Measurements from ENCODE around the gene MGST2.

DNA sequence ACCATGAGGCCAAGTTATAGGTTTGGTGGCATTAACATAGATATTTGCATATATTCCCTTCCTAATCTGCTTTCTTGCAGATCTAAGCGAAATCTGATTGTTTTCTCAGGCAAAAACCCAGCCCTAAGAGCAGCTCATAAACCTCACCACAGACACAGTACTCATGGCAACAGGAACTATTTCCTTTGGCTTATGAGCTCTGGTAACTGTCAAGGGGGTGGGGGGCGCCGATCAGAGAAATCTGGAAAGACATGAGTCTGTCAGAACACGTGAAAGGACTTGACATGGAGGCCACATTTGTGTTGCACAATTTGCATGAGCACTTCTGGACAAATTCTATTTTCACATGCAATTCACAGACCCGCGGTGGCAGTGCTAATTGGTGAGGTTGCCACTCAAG lies 83.7 kb downstream of the MGST2 start:
- TF ChIP-seq, protein P1, sequence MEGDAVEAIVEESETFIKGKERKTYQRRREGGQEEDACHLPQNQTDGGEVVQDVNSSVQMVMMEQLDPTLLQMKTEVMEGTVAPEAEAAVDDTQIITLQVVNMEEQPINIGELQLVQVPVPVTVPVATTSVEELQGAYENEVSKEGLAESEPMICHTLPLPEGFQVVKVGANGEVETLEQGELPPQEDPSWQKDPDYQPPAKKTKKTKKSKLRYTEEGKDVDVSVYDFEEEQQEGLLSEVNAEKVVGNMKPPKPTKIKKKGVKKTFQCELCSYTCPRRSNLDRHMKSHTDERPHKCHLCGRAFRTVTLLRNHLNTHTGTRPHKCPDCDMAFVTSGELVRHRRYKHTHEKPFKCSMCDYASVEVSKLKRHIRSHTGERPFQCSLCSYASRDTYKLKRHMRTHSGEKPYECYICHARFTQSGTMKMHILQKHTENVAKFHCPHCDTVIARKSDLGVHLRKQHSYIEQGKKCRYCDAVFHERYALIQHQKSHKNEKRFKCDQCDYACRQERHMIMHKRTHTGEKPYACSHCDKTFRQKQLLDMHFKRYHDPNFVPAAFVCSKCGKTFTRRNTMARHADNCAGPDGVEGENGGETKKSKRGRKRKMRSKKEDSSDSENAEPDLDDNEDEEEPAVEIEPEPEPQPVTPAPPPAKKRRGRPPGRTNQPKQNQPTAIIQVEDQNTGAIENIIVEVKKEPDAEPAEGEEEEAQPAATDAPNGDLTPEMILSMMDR (conservative IDR thresholded peaks at IDR 0.05; ENCODE audit: low read length): no peak
- TF ChIP-seq EZH2phosphoT487 (IDR thresholded peaks at IDR 0.05; ENCODE audit: borderline replicate concordance): no peak
